PC-9 (cell line): ENCODE data around the gene INKA2. TPM values are rescaled to one million over a fixed set of nuclear protein-coding genes. Genes with fewer than 3 reads are reported as not detected.

ENCODE experiments used
- BruUV-seq: library from RNA; stranded (reverse); fragments of 400-500 nt; replicated peaks from 2 replicates; lab custom pipeline; 2021; lab: Mats Ljungman, UMichigan
- CTCF ChIA-PET: fragments of 300-600 bp; sonication (Branson Sonifier 250); formaldehyde crosslinking; loops from one replicate; lab custom pipeline; 2022; ENCODE audit warnings: antibody characterized with exemption; lab: Charles Lee
- POLR2A ChIA-PET: fragments of 300-600 bp; sonication (Branson Sonifier 250); formaldehyde crosslinking; loops from one replicate; lab custom pipeline; 2022; ENCODE audit warnings: antibody characterized with exemption; ENCODE audit not compliant: unreplicated experiment; lab: Charles Lee
- DNase-seq, 2 experiments: peaks; one replicate each; pipeline versions ENCODE4 v3.0.0 to v3.0.0-alpha.2; 2015 to 2022; ENCODE audit warnings: mixed read lengths in 1 of 2
- H2AFZ ChIP-seq: fragments of 200-600 bp; sonication (generic); 2 replicates; pipeline ENCODE4 v1.8.1; 2017; ENCODE audit warnings: antibody characterized with exemption
- H3F3A ChIP-seq: fragments of 200-600 bp; sonication (generic); 2 replicates; pipeline ENCODE4 v1.8.1; 2017; ENCODE audit warnings: antibody characterized with exemption, mild to moderate bottlenecking, low read depth; ENCODE audit not compliant: insufficient read depth
- H3K27ac ChIP-seq: fragments of 200-600 bp; sonication (generic); 2 replicates; pipeline ENCODE4 v1.6.1; 2016; ENCODE audit warnings: mixed run types
- H3K27me3 ChIP-seq: fragments of 200-600 bp; sonication (generic); 2 replicates; pipeline ENCODE4 v1.6.1; 2016; ENCODE audit warnings: low read depth, mixed run types; ENCODE audit not compliant: insufficient read depth
- H3K36me3 ChIP-seq: fragments of 200-600 bp; sonication (generic); 2 replicates; pipeline ENCODE4 v1.6.1; 2016; ENCODE audit warnings: low read depth, mixed run types
- H3K4me1 ChIP-seq: fragments of 200-600 bp; sonication (generic); replicated peaks from 2 replicates; pipeline ENCODE4 v1.6.1; 2016; ENCODE audit warnings: mixed run types; ENCODE audit not compliant: insufficient read depth
- H3K4me2 ChIP-seq: fragments of 200-600 bp; sonication (generic); 2 replicates; pipeline ENCODE4 v1.6.1; 2017; ENCODE audit warnings: mixed run types
- H3K4me3 ChIP-seq: fragments of 200-600 bp; sonication (generic); 2 replicates; pipeline ENCODE4 v1.6.1; 2016; ENCODE audit warnings: mixed run types
- H3K79me2 ChIP-seq: fragments of 200-600 bp; sonication (generic); 2 replicates; pipeline ENCODE4 v1.6.1; 2017; ENCODE audit warnings: low read depth, mixed run types
- H3K9me2 ChIP-seq: fragments of 200-600 bp; sonication (generic); 2 replicates; pipeline ENCODE4 v1.8.1; 2017; ENCODE audit warnings: mild to moderate bottlenecking; ENCODE audit not compliant: insufficient read depth
- H3K9me3 ChIP-seq: fragments of 200-600 bp; sonication (generic); 2 replicates; pipeline ENCODE4 v1.8.1; 2016; ENCODE audit warnings: low read depth; ENCODE audit not compliant: insufficient read depth
- H4K20me1 ChIP-seq: fragments of 200-600 bp; sonication (generic); 2 replicates; pipeline ENCODE4 v1.8.1; 2017; ENCODE audit not compliant: insufficient read depth
- CTCF ChIP-seq: fragments of 200-600 bp; sonication (generic); conservative IDR thresholded peaks from 2 replicates; pipeline ENCODE4 v1.6.1; 2017; ENCODE audit warnings: mixed run types, antibody characterized with exemption, mild to moderate bottlenecking, moderate library complexity
- EZH2 ChIP-seq: fragments of 200-600 bp; sonication (generic); IDR thresholded peaks from 2 replicates; pipeline ENCODE4 v1.8.0; 2017; ENCODE audit warnings: antibody characterized with exemption, low read depth
- intact Hi-C: fragments of 100-400 bp; cut with micrococcal nuclease; formaldehyde crosslinking; loops from one replicate; pipeline ENCODE4 v1.10.0; 2022; ENCODE audit not compliant: unreplicated experiment
- total RNA-seq: library from RNA; stranded (reverse); gene quantifications from 2 replicates; pipeline ENCODE4 v1.2.3, GENCODE V29; 2021

INKA2 gene
- total RNA-seq, 1 experiment from 2014 or later = 1.4 TPM

GRCh38 chr1:111775966-111776365 is 36.8 kb upstream of the INKA2 start:
- no TSS peak for BruUV-seq
- Histone ChIP-seq H3K4me1 (no peaks in the 10 kb centered on the region), H3K9me2 (no peaks in the 10 kb centered on the region), H3F3A (no peaks in the 10 kb centered on the region), H3K79me2 (no peaks in the 10 kb centered on the region), H3K4me2 (no peak overlapping the region), H3K27me3 (peaks cover 53% of the 10 kb centered on the region), H3K9me3 (no peaks in the 10 kb centered on the region), H4K20me1 (no peaks in the 10 kb centered on the region), H2AFZ (no peak overlapping the region), H3K36me3 (no peaks in the 10 kb centered on the region), H3K4me3 (no peak overlapping the region), H3K27ac (no peak overlapping the region)
- POLR2A ChIA-PET = no interaction called here
- DNase-seq = no peak
- CTCF ChIA-PET = no interaction called here
- intact Hi-C loops = no loop called here
- TF ChIP-seq CTCF (no peak), EZH2 (no peak)

- Histone ChIP-seq H3K4me3 (no peak overlapping the region), H2AFZ (no peak overlapping the region), H3K36me3 (peaks cover 3% of the 10 kb centered on the region), H3K9me3 (no peaks in the 10 kb centered on the region), H3K9me2 (no peaks in the 10 kb centered on the region), H3K27me3 (peaks cover 14% of the 10 kb centered on the region; the same call in 1 of the 2 replicates), H3K27ac (no peak overlapping the region), H4K20me1 (peaks cover 21% of the 10 kb centered on the region), H3K4me2 (no peak overlapping the region), H3F3A (peaks cover 10% of the 10 kb centered on the region), H3K4me1 (no peaks in the 10 kb centered on the region), H3K79me2 (no peaks in the 10 kb centered on the region)
- intact Hi-C loops = no loop called here
- BruUV-seq = no TSS peak
- no peak for DNase-seq
- TF ChIP-seq EZH2 = no peak
- no peak for TF ChIP-seq CTCF
- POLR2A ChIA-PET = no interaction called here
- CTCF ChIA-PET = interaction anchor here (0.6 kb wide), 1 partner anchor 323 kb away, joined by 5 read pairs; no protein-coding TSS in a partner anchor
Measured at GRCh38 chr1:111770916-111771315, 31.7 kb upstream of the INKA2 start.

GRCh38 chr1:111769517-111770146 is 30.4 kb upstream of the INKA2 start:
- ChIA-PET POLR2A (interaction anchor here (0.6 to 0.7 kb wide), 2 partner anchors 55 to 1151 kb away, joined by 3 read pairs; no protein-coding TSS in a partner anchor), CTCF (interaction anchor here (0.6 kb wide), 1 partner anchor 288 kb away, joined by 8 read pairs; no protein-coding TSS in a partner anchor)
- Histone ChIP-seq H3K36me3 (peaks cover 8% of the 10 kb centered on the region), H3K27ac (no peak overlapping the region), H3K4me2 (no peak overlapping the region), H3K79me2 (no peaks in the 10 kb centered on the region), H4K20me1 (peaks cover 25% of the 10 kb centered on the region), H3K9me3 (no peaks in the 10 kb centered on the region), H3K4me1 (no peaks in the 10 kb centered on the region), H3F3A (peaks cover 10% of the 10 kb centered on the region), H3K27me3 (peaks cover 6% of the 10 kb centered on the region; the same call in 1 of the 2 replicates), H3K9me2 (no peaks in the 10 kb centered on the region), H2AFZ (no peak overlapping the region), H3K4me3 (no peak overlapping the region)
- BruUV-seq = no TSS peak
- intact Hi-C loops = loop anchor here (1.0 to 5.0 kb wide), 3 partner anchors 288 to 547 kb away; no protein-coding TSS in a partner anchor
- DNase-seq = peak; percentile 20 to 72
- TF ChIP-seq CTCF = peak; percentile 96
- no peak for TF ChIP-seq EZH2
